Measurements from ENCODE around the gene GNGT2.

GNGT2 gene

DNA sequence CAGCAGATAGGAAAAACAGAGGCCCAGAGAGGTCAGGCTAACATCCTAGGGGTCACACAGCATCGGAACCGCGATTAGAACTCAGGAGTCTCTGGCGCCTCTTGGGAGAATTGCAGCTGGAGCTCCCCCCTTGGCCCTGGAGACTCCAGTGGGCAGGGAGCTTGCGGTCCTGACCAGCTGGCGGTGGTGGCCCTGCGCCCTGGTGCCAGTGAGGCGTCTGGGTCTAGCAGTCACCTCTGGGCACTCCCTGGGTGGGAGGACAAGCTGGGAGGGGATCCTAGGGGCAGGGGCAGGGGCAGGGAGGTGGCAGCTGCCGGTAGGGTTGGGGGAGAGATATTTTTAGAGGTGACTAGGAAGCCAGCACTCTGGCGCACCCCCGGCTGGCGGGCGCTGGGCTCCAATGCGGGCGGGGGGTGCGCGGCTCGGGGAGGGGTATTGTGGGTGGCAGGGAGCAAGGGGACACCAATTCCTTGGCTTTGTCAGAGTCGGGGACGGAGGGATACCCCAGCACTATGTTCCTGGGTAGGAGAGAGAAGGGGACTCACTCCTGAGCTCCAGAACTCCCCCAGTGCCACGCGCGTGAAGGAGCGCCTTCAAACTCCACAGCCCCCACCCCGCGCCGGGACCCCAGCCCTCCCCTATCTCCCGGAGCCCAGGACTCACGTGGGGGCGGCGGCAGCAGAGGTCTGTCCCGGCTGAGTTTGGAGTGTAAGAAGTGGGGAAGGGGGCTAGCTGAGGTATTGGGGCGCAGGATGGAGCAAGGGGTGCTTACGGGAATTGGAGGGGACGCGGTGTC lies 19.6 kb upstream of the GNGT2 start:
- in situ Hi-C loops (cut with HindIII; ENCODE audit: low sequenced_read_pairs): no loop called here

GRCh38 chr17:49229076-49229804 lies 18.9 kb upstream of the GNGT2 start:
- in situ Hi-C loops (cut with HindIII; ENCODE audit: low sequenced_read_pairs): no loop called here

- in situ Hi-C loops (cut with HindIII; ENCODE audit: low sequenced_read_pairs): no loop called here
Observed at GRCh38 chr17:49227436-49228261, 17.3 kb upstream of the GNGT2 start.

GRCh38 chr17:49226771-49227435 lies 16.5 kb upstream of the GNGT2 start:
- in situ Hi-C loops (cut with HindIII; ENCODE audit: low sequenced_read_pairs): no loop called here

DNA sequence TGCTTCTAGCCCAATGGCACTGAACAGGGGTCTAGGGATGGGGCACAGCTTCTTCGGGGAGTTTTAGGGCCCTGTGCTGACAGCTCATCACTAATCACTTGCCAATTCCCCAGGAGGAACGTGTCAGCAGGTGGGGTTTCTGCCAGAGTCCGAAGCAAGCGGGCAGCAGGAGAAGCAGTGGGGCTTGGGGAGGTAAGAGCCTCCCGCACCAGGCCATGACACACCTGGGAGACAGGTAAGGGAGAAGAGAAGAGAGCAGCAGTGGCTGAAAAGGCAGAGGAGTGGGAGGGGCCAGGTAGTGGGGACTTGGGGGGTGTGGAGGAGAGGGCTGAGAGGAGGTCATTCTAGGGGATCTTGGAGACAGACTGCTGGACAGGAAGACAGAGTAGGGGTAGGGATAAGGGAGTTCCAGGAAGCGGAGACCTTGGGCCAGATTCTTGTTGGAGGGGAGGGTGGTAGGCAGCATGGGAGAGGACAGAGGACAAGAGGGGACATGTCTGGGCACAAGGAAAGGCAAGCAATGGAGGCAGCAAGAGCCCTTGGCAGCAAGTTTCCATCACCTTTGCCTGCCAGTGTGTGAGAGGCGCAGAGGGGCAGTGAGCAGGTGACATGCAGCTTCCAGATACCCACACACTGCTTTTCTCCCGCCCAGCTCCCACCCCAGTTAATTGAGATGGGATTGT lies 15.3 kb upstream of the GNGT2 start:
- in situ Hi-C loops (cut with HindIII; ENCODE audit: low sequenced_read_pairs): no loop called here

DNA sequence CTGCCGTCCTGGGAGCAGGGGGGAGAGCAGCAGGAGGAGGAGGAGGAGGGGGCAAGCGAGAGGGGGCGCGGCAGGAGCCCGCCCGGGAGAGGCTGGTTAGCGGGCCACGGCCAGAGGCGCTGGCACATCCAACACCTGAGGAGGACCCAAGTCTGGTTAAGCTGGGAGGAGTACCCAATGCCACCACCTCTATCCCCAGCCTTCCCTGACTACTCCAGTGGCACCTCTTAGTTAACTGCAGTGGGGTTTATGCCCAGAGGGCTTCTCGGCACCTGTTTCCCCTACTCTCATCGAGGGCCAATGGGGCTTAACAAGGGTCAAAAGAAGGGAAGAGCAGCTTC lies 14.6 kb upstream of the GNGT2 start:
- in situ Hi-C loops (cut with HindIII; ENCODE audit: low sequenced_read_pairs): no loop called here

- in situ Hi-C loops (cut with HindIII; ENCODE audit: low sequenced_read_pairs): no loop called here
Observed at GRCh38 chr17:49224198-49224996, 14.0 kb upstream of the GNGT2 start.

DNA sequence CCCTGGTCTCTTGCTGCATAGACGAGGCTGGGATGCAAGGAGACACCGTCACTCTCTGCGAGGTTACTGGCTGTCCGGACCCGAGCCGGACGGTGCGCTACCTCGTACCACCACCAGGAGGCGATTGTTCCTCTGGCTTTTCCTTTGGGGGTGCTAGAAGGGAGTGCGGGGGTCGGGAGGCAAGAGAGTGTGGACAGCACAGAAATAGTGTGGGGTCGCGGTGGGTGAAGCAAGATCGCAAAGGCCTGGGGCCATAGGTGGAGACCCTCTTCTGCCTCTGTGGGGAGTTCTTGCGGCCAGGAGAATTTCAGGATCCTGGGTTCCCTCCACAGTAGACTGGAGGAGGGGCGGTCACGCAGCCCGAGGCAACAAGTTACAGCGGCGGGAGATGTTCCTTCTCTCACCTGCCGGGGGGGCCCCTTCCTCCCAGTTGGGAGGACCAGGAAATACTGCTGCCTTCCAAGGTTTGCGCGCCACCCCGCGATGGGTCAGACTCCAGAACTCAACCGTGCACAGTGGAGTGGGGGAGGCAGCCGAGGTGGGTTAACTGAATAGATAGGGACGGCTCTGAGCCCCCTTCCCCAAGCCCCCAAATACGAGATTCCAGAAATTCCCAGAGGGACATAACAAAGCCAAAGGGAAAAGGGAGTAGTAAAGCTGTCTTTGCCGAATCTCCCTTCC lies 13.3 kb upstream of the GNGT2 start:
- in situ Hi-C loops (cut with HindIII; ENCODE audit: low sequenced_read_pairs): no loop called here

DNA sequence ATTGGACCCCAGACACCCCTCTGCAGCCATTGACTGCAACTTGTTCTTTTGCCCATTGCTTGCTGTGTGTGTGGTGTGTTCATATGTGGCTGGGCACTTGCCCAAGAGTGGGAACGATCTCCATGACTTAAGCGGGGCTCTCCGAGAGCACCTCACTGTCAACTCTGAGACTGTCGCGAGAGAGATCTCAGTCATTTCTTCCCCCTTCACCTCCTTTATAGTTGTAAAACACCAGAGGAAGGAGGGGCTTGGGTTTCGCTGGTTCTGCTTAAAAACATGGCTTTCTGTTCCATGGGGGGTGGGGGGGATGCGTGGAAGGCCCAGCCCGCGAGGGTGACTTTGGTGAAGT lies 12.8 kb upstream of the GNGT2 start:
- in situ Hi-C loops (cut with HindIII; ENCODE audit: low sequenced_read_pairs): no loop called here

DNA sequence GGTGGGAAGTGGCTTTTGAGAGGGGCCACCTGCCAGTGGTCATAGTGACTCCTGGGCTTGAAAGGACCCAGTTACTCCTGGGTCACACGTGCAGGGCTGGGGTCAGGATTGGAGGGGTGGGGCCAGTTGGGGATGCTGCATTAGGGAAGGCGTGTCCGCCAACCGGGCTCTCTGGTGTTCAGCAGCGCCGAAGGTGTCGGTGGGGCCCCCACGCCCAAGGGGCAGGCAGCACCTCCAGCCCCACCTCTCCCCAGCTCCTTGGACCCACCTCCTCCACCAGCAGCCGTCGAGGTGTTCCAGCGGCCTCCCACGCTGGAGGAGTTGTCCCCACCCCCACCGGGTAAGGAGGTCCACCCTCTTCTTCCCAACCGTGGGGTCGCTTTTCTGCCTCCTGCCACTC lies 9.6 kb upstream of the GNGT2 start:
- in situ Hi-C loops (cut with HindIII; ENCODE audit: low sequenced_read_pairs): no loop called here

DNA sequence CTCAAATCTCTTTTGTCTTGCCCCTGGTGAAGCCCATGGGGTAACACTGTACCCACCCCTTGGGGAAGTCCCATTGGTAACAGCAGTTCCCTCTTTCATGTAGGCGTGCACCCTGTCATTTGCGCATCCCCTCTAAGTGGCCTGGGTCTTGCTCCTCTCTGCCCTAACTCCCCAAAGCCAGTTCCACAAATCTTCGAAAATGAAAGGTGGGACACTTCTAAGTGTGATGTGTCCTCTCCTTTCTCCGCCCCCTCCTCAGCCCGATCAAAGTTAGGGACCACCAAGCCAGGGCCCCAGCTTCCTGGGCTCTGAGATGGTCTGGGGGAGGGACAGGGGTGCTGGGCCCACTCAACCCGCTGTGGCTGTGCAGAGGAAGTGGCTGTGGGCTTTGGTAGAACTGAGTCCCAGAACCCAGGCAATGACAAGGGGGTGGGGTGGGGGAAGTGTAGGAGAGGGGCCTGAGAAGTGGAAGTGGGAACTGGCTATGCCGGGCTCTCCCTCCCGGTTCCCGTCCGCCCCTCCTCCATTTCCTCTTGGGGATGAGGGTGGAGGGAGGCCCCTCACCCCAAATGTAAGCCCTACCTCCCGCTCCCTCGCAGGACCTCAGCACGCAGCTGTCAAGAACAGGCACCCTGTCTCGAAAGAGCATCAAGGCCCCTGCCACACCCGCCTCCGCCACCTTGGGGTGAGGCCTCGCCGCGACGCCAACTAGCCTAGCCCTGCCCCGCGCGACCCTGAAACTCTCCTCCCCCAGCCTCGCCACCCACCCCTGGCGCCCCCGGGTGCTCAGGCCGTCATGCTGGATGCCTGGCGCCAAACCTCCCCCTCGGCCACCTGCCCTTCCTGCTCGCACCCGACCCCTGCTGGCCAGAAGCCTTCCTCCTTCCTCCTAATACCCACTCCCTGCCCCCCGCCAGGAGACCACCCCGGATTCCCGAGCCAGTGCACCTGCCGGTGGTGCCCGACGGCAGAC lies 8.9 kb upstream of the GNGT2 start:
- in situ Hi-C loops (cut with HindIII; ENCODE audit: low sequenced_read_pairs): no loop called here

DNA sequence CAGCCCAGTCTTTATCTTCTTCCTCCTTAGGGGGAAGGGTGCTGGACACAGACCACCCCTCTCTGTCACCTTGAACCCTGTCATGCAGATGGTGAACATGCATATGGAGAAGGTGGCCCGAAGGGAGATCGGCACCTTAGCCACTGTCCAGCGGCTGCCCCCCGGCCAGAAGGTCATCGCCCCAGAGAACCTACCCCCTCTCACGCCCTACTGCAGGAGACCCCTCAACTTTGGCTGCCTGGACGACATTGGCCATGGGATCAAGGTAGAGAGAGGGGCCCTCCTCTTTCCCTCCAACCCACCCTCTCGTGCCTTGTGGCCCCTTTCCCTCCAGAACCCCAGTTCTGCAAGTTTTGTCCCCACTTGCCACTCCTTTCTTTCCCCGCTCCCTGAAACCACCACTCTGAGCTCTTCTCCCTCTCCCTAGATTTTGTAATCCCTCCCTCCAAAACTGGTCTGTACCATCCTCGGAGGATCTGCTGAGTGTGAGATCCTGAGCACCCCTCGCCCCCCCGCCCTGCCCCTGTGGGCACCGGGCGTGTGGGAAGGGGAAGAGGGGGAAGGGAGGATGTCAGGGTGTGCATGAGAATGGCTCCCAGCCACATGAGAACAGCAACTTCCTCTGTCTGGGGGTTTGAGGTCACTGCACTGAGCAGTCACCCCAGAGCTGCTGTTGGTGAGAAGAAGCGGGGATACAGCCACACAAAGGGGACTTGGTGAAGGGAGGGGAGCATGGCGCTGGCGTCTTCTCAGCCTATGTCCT lies 7.5 kb upstream of the GNGT2 start:
- in situ Hi-C loops (cut with HindIII; ENCODE audit: low sequenced_read_pairs): no loop called here

GRCh38 chr17:49216953-49217650 lies 6.7 kb upstream of the GNGT2 start:
- in situ Hi-C loops (cut with HindIII; ENCODE audit: low sequenced_read_pairs): no loop called here

DNA sequence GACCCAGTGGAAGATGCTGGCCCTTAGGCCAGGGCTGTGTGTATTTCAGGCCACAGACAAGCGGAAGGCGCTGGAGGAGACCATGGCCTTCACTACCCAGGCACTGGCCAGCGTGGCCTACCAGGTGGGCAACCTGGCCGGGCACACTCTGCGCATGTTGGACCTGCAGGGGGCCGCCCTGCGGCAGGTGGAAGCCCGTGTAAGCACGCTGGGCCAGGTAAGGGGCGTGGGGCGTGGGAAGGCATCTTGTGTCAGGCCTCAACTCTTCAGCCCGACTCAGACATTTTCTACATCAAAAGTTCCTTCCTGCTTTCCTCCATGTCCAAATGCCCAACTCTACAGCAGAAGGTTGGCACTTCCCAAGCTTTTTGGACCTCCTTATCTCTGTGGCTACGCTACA lies 6.1 kb upstream of the GNGT2 start:
- in situ Hi-C loops (cut with HindIII; ENCODE audit: low sequenced_read_pairs): no loop called here

- in situ Hi-C loops (cut with HindIII; ENCODE audit: low sequenced_read_pairs): no loop called here
Observed at GRCh38 chr17:49214676-49215360, 4.4 kb upstream of the GNGT2 start.

- in situ Hi-C loops (cut with HindIII; ENCODE audit: low sequenced_read_pairs): no loop called here
Observed at GRCh38 chr17:49213847-49214246, 3.5 kb upstream of the GNGT2 start.
